ENCODE data around the gene RABGAP1.

The RABGAP1 gene

GRCh38 chr9:123107639-123108285, 166.9 kb downstream of the RABGAP1 start:
- in situ Hi-C loops (cut with MboI; ENCODE audit: low sequenced_read_pairs) = no loop called here

- in situ Hi-C loops (cut with MboI; ENCODE audit: low sequenced_read_pairs) = no loop called here
Measured at GRCh38 chr9:123108976-123109375, 168.2 kb downstream of the RABGAP1 start.

- in situ Hi-C loops (cut with MboI; ENCODE audit: low sequenced_read_pairs) = no loop called here
Measured at GRCh38 chr9:123109540-123110279, 168.9 kb downstream of the RABGAP1 start.

- in situ Hi-C loops (cut with MboI; ENCODE audit: low sequenced_read_pairs) = no loop called here
Measured at GRCh38 chr9:123111427-123112014, 170.7 kb downstream of the RABGAP1 start.

- in situ Hi-C loops (cut with MboI; ENCODE audit: low sequenced_read_pairs) = no loop called here
Measured at GRCh38 chr9:123112015-123112975, 171.5 kb downstream of the RABGAP1 start.

GRCh38 chr9:123113185-123113584, 172.4 kb downstream of the RABGAP1 start:
- in situ Hi-C loops (cut with MboI; ENCODE audit: low sequenced_read_pairs) = no loop called here

- in situ Hi-C loops (cut with MboI; ENCODE audit: low sequenced_read_pairs) = no loop called here
Measured at GRCh38 chr9:123115146-123115913, 174.5 kb downstream of the RABGAP1 start.

GRCh38 chr9:123116036-123116435, 175.2 kb downstream of the RABGAP1 start:
- in situ Hi-C loops (cut with MboI; ENCODE audit: low sequenced_read_pairs) = no loop called here

- in situ Hi-C loops (cut with MboI; ENCODE audit: low sequenced_read_pairs) = no loop called here
Measured at GRCh38 chr9:123119566-123119965, 178.7 kb downstream of the RABGAP1 start.

- in situ Hi-C loops (cut with MboI; ENCODE audit: low sequenced_read_pairs) = no loop called here
Measured at GRCh38 chr9:123120131-123120530, 179.3 kb downstream of the RABGAP1 start.

- in situ Hi-C loops (cut with MboI; ENCODE audit: low sequenced_read_pairs) = no loop called here
Measured at GRCh38 chr9:123120953-123121352, 180.1 kb downstream of the RABGAP1 start.

GRCh38 chr9:123121457-123121856, 180.6 kb downstream of the RABGAP1 start:
- in situ Hi-C loops (cut with MboI; ENCODE audit: low sequenced_read_pairs) = no loop called here

GRCh38 chr9:123127512-123128075, 186.8 kb downstream of the RABGAP1 start:
- in situ Hi-C loops (cut with MboI; ENCODE audit: low sequenced_read_pairs) = no loop called here

GRCh38 chr9:123128591-123128990, 187.8 kb downstream of the RABGAP1 start:
- in situ Hi-C loops (cut with MboI; ENCODE audit: low sequenced_read_pairs) = no loop called here

GRCh38 chr9:123129423-123129822, 188.6 kb downstream of the RABGAP1 start:
- in situ Hi-C loops (cut with MboI; ENCODE audit: low sequenced_read_pairs) = no loop called here

GRCh38 chr9:123131258-123131657, 190.4 kb downstream of the RABGAP1 start:
- in situ Hi-C loops (cut with MboI; ENCODE audit: low sequenced_read_pairs) = no loop called here

GRCh38 chr9:123131993-123132392, 191.2 kb downstream of the RABGAP1 start:
- in situ Hi-C loops (cut with MboI; ENCODE audit: low sequenced_read_pairs) = no loop called here

- in situ Hi-C loops (cut with MboI; ENCODE audit: low sequenced_read_pairs) = no loop called here
Measured at GRCh38 chr9:123132696-123133095, 191.9 kb downstream of the RABGAP1 start.

- in situ Hi-C loops (cut with MboI; ENCODE audit: low sequenced_read_pairs) = no loop called here
Measured at GRCh38 chr9:123135430-123135829, 194.6 kb downstream of the RABGAP1 start.

- in situ Hi-C loops (cut with MboI; ENCODE audit: low sequenced_read_pairs) = no loop called here
Measured at GRCh38 chr9:123138163-123138562, 197.3 kb downstream of the RABGAP1 start.
